ENCODE measurements around the gene FOXL1. TPM values are rescaled to one million over a fixed set of nuclear protein-coding genes. Genes with fewer than 3 reads are reported as not detected.

The FOXL1 gene
- total and polyA plus RNA-seq, 9 of the 15 experiments (the other 6 are each of a cell fraction or from before 2014, with no cell fraction given): not detected

- no peak for TF ChIP-seq ZBTB40 (IDR thresholded peaks at IDR 0.05)
- TF ChIP-seq ZBTB40 (CRISPR knock-in tag; IDR thresholded peaks at IDR 0.05): no peak
- TF ChIP-seq ZNF212 (CRISPR knock-in tag; IDR thresholded peaks at IDR 0.05): no peak
- TF ChIP-seq KLF6 (CRISPR knock-in tag; IDR thresholded peaks at IDR 0.05; ENCODE audit: borderline replicate concordance): no peak
- TF ChIP-seq BRF1 (IDR thresholded peaks at IDR 0.05; ENCODE audit: borderline replicate concordance, extremely low read depth, insufficient read length): no peak
Observed at GRCh38 chr16:86549076-86549892, 29.1 kb upstream of the FOXL1 start (continued).

Measured in K562 (cell line).